Measurements from ENCODE around the gene POLR3E.
A peak's percentile ranks its signal among the peaks of the same experiment; 100 is the strongest.
"Not testable (repeated sequence)": the region's sequence is repeated elsewhere in the genome, so short reads cannot be mapped to it uniquely, and the experiment has no call there.

The POLR3E gene

DNA sequence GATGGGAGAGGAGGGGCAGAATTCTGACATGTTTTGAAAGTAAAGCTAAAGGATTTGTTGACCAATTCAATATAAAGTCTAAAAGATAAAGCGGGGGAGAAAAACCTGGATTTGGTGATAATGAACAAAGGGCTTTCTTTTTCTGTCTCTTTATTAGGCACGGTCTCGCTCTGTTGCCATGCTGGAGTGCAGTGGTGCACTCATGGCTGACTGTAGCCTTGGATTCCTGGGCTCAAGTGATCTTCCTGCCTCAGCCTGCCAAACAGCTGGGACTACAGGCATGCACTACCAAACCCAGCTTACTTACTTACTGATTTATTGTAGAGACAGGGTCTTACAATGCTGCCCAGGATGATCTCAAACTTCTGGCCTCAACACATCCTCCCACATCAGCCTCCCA, 69.7 kb downstream of the POLR3E start:
- Histone ChIP-seq H3K4me2 (ENCODE audit: low read depth, low read length, poor library complexity, severe bottlenecking) (no peak overlapping the region), H3K27me3 (ENCODE audit: low read length) (no peaks in the 10 kb centered on the region), H3K27ac (ENCODE audit: low read depth, low read length) (no peak overlapping the region), H3K79me2 (ENCODE audit: insufficient read depth, low read length) (peaks cover 71% of the 10 kb centered on the region), H3K4me3 (ENCODE audit: insufficient read depth, low read length, poor library complexity, severe bottlenecking) (no peak overlapping the region), H3K9ac (ENCODE audit: low read length) (no peak overlapping the region), H2AFZ (ENCODE audit: low read depth, low read length, severe bottlenecking) (no peak overlapping the region), H3F3A (ENCODE audit: insufficient read depth) (peaks cover 6% of the 10 kb centered on the region; the same call in 1 of the 2 replicates), H3K36me3 (ENCODE audit: low read length) (peaks cover 10% of the 10 kb centered on the region), H3K9me3 (ENCODE audit: insufficient read depth, low read length) (no peaks in the 10 kb centered on the region), H4K20me1 (ENCODE audit: low read depth, low read length) (no peaks in the 10 kb centered on the region), H3K9me2 (replicated peaks; ENCODE audit: insufficient read depth, low read length) (no peaks in the 10 kb centered on the region)
- TF ChIP-seq EZH2phosphoT487 (conservative IDR thresholded peaks at IDR 0.05; ENCODE audit: low read length): no peak
- TF ChIP-seq, protein P1, sequence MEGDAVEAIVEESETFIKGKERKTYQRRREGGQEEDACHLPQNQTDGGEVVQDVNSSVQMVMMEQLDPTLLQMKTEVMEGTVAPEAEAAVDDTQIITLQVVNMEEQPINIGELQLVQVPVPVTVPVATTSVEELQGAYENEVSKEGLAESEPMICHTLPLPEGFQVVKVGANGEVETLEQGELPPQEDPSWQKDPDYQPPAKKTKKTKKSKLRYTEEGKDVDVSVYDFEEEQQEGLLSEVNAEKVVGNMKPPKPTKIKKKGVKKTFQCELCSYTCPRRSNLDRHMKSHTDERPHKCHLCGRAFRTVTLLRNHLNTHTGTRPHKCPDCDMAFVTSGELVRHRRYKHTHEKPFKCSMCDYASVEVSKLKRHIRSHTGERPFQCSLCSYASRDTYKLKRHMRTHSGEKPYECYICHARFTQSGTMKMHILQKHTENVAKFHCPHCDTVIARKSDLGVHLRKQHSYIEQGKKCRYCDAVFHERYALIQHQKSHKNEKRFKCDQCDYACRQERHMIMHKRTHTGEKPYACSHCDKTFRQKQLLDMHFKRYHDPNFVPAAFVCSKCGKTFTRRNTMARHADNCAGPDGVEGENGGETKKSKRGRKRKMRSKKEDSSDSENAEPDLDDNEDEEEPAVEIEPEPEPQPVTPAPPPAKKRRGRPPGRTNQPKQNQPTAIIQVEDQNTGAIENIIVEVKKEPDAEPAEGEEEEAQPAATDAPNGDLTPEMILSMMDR (IDR thresholded peaks at IDR 0.05; ENCODE audit: insufficient read depth, low read length, poor library complexity, severe bottlenecking): no peak

DNA sequence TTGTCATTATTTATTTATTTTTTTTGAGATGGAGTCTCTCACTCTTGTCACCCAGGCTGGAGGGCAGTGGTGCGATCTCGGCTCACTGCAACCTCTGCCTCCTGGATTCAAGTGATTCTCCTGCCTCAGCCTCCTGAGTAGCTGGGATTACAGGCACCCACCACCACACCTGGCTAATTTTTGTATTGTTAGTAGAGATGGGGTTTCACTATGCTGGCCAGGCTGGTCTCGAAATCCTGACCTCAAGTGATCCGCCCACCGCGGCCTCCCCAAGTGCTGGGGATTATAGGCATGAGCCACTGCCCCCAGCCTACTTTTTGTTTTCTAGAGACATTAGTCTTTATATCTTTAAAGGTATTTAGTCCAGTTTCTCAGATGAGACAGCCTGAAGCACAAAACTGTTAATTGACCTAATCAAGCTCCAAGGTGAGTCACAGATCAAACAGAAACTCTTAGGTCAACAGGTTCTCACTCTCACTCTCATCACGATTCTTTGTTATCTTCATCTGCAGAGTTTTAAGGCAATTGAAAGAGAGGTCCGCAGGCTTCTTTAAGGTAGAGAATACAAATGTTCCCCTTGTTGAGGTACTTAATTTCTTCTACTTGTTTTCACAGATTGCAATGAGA, 71.1 kb downstream of the POLR3E start:
- H3K27ac ChIP-seq (ENCODE audit: low read depth, low read length); H4K20me1 ChIP-seq (ENCODE audit: low read depth, low read length); H3K4me3 ChIP-seq (ENCODE audit: insufficient read depth, low read length, poor library complexity, severe bottlenecking); H3K36me3 ChIP-seq (ENCODE audit: low read length); H3K4me2 ChIP-seq (ENCODE audit: low read depth, low read length, poor library complexity, severe bottlenecking); H3K9me3 ChIP-seq (ENCODE audit: insufficient read depth, low read length); H3F3A ChIP-seq (ENCODE audit: insufficient read depth); H3K9me2 ChIP-seq (replicated peaks; ENCODE audit: insufficient read depth, low read length); H2AFZ ChIP-seq (ENCODE audit: low read depth, low read length, severe bottlenecking); H3K9ac ChIP-seq (ENCODE audit: low read length); H3K27me3 ChIP-seq (ENCODE audit: low read length): not testable (repeated sequence)
- H3K79me2 ChIP-seq (ENCODE audit: insufficient read depth, low read length): peaks cover 85% of the 10 kb centered on the region

DNA sequence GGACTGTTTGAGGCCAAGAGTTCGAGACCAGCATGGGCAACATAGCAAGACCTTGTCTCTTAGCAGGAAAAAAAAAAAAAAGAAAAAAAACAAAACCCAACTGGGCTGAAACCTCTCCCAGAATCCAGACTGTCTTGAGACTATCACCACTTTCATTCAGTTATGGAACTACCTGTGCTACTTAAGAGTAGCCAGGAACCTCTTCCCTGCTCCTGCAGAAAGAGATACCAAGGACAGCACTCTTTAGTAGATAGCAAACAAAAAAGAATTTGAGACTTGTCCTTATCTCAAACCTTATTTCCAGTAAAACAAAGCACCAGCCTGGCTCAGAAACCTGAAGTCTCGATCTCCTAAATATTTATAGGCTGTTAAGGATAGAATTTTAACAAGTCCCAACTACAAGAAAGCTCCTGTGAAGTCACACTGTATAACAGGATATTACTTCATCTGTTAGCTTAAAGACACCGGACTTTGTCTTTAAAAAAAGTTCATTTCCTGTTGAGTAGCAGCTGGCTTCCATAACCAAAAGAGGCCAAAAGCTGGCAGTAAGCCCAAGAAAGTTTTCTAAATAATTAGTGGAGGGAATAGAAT, 72.1 kb downstream of the POLR3E start:
- no peaks in the 10 kb centered on the region for H3K9me3 ChIP-seq (ENCODE audit: insufficient read depth, low read length)
- no peaks in the 10 kb centered on the region; the same call in 1 of the 2 replicates for H3K36me3 ChIP-seq (ENCODE audit: low read length)
- H3K9me2 ChIP-seq (replicated peaks; ENCODE audit: insufficient read depth, low read length): no peaks in the 10 kb centered on the region
- H4K20me1 ChIP-seq (ENCODE audit: low read depth, low read length): no peaks in the 10 kb centered on the region
- peak overlapping the region; percentile 48 for H3K4me2 ChIP-seq (ENCODE audit: low read depth, low read length, poor library complexity, severe bottlenecking)
- H3K27me3 ChIP-seq (ENCODE audit: low read length): no peaks in the 10 kb centered on the region
- H2AFZ ChIP-seq (ENCODE audit: low read depth, low read length, severe bottlenecking): no peak overlapping the region
- H3F3A ChIP-seq (ENCODE audit: insufficient read depth): peaks cover 6% of the 10 kb centered on the region; the same call in 1 of the 2 replicates
- H3K27ac ChIP-seq (ENCODE audit: low read depth, low read length): peak overlapping the region; percentile 50; the same call in 1 of the 2 replicates
- TF ChIP-seq, protein P1 (IDR thresholded peaks at IDR 0.05; ENCODE audit: insufficient read depth, low read length, poor library complexity, severe bottlenecking): no peak
- TF ChIP-seq EZH2phosphoT487 (conservative IDR thresholded peaks at IDR 0.05; ENCODE audit: low read length): no peak
- H3K79me2 ChIP-seq (ENCODE audit: insufficient read depth, low read length): peaks cover 94% of the 10 kb centered on the region
- no peak overlapping the region for H3K4me3 ChIP-seq (ENCODE audit: insufficient read depth, low read length, poor library complexity, severe bottlenecking)
- peak overlapping the region; percentile 20 for H3K9ac ChIP-seq (ENCODE audit: low read length)

All from SU-DHL-6 (cell line).